Subcutaneous adipose tissue (tissue), 4 donors: ENCODE results near the gene TSGA10. TPM values are rescaled to one million over a fixed set of nuclear protein-coding genes. Genes with fewer than 3 reads are reported as not detected.

Source experiments
- CTCF ChIP-seq: fragments of 450-650 bp; IDR thresholded peaks from one replicate; pipeline ENCODE4 v1.5.1; 2016; ENCODE audit warnings: low read depth, mild to moderate bottlenecking, control low read depth, antibody characterized with exemption, moderate library complexity
- total RNA-seq, 4 donors: library from RNA; depleted of rRNA; stranded (reverse); fragments of >200 nt; gene quantifications; one replicate each; pipeline ENCODE4 v1.1.0, GENCODE V29; 2016

The TSGA10 gene
- total RNA-seq, 4 donors from 2014 or later: 5.2 to 11.0 (median 8.0) TPM

GRCh38 chr2:99035920-99036319 lies 118.8 kb downstream of the TSGA10 start:
- no peak for TF ChIP-seq CTCF

GRCh38 chr2:99032786-99033185 lies 122.0 kb downstream of the TSGA10 start:
- TF ChIP-seq CTCF: no peak

GRCh38 chr2:99032001-99032400 lies 122.7 kb downstream of the TSGA10 start:
- TF ChIP-seq CTCF: no peak

- no peak for TF ChIP-seq CTCF
Observed at GRCh38 chr2:99031481-99031880, 123.3 kb downstream of the TSGA10 start.

- TF ChIP-seq CTCF: no peak
Observed at GRCh38 chr2:99028558-99028957, 126.2 kb downstream of the TSGA10 start.

GRCh38 chr2:99027856-99028255 lies 126.9 kb downstream of the TSGA10 start:
- TF ChIP-seq CTCF: no peak

GRCh38 chr2:99000708-99001107 lies 154.0 kb downstream of the TSGA10 start:
- no peak for TF ChIP-seq CTCF
